NCI-H1092 treated with DMSO at 0.1 percent for 48 hours (cell line): ENCODE results near the gene CD244.
"Not testable (repeated sequence)": the region's sequence is repeated elsewhere in the genome, so short reads cannot be mapped to it uniquely, and the experiment has no call there.

Experiments used
- DNase-seq: peaks from one replicate; lab custom pipeline; 2025; lab: John Stamatoyannopoulos, UW

CD244 gene

DNA sequence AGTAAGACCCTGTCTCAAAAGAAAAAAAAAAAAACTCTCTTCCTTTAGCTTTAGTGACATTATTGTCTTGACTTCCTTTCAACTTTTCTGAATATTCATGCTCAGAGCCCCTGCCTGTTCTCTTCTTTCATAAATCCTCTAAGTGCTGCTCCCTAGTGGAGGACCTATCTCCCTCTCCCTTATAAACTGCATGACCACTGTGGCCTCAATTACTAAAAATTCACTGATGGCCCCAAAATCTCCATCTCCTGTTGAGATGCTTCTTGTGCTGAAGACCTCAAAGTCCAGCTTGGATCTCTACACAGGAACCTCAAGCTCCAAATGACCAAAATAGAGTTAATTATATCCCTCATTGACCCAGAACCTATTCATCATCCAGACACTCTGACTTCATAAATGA, 14.5 kb upstream of the CD244 start:
- DNase-seq: no peak

DNA sequence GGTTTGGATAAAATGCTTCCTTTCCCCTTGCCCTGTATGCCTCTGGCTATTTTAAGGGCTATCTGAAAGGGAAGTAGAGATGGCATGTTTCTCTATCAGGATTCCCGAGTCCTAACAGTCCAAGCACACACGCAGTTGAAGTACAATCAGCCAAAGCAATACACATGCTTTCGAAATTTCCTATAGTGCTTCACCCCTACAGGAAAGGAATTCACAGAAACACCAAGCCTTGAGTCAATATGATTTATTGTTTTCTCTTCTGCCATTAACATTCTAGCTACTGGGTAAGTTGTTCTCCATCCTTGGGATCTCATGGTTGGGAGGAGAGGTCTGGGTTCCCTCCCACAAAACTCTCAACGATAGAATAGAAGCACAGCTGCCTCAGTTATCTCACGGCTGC, 13.6 kb upstream of the CD244 start:
- DNase-seq: no peak

DNA sequence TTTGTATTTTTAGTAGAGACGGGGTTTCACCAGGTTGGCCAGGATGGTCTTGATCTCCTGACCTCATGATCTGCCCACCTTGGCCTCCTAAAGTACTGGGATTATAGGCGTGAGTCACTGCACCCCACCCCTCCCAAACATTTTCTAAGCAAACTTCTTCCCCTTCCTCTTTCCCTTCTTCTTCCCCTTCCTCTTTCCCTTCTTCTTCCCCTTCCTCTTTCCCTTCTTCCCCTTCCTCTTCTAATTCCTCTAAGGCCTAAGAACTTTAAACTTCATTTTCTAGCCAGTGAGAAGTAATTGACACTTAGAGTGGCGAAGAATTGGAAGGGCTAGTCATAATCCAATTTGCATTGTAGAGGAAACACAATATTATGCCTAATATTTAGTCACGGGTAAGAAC, 12.9 kb upstream of the CD244 start:
- DNase-seq: not testable (repeated sequence)

DNA sequence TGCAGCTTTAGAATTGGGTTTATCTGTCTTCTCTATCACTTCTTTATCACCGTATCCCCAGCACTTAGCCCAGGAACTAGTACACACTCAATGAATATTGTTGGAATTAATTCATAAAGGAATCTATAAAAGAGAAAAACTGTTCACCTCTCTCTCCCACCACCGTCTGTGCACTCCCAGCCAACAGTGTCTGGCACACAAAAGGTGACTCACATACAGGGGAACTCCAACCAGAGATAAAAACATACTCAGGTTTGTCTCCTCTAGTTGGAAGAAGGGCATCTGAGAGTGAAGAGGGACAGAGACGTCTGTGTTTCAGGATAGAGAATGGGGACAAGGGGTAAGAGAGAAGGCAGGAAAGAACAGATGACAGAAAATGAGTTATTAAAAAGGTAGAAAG, 12.2 kb upstream of the CD244 start:
- no peak for DNase-seq

DNA sequence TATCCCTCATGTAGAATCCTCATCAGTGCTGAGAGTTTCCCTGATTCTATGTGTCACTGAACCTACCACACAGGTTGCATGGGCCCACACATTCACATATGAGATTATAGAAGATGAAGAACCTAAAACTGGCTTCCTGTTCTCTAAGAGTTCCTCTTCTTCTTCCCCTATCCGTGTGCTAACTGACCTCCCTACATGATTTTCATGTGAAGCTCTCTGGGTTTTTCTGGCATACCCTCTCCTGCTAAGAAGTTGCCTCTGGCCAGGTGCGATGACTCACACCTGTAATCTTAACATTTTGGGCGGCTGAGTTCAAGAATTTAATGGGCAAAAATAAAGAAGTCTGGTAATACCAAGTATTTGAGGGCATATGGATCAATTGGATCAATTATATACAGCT, 5.5 kb upstream of the CD244 start:
- DNase-seq: no peak

DNA sequence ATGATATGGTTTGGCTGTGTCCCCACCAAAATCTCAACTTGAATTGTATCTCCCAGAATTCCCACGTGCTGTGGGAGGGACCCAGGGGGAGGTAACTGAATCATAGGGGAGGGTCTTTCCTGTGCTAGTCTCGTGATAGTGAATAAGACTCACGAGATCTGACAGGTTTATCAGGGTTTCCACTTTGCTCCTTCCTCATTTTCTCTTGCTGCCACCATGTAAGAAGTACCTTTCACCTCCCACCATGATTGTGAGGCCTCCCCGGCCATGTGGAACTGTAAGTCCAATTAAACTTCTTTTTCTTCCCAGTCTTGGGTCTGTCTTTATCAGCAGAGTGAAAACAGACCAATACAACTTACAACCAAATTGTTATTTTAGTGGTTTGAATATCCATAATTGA, 5.0 kb upstream of the CD244 start:
- not testable (repeated sequence) for DNase-seq

DNA sequence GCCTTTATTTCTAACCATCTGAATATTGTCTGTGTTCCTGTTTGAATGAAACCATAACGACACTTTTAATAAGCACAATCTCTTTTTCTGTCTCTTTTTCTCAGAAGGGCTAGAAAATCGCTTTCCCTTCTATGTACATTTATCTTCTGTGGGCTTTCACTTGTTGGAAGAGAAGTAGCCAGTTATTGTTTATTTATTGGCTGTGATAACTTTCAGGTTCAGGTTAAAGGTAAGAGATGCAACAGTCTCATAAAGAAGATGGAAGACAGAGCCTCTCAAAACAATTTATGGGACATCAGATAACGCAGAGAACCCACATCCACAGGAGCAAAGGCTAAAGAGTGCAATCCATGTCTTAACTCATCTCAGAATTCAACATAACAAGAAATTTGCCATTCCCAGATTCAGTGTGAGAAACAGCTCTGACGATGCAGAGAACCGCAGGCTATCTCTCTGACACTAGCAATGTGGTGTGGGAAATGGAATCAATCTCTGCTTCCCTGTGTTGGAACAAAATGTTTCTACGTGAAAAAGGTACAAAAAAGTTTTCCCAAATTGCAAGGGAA, 4.1 kb upstream of the CD244 start:
- DNase-seq: no peak

DNA sequence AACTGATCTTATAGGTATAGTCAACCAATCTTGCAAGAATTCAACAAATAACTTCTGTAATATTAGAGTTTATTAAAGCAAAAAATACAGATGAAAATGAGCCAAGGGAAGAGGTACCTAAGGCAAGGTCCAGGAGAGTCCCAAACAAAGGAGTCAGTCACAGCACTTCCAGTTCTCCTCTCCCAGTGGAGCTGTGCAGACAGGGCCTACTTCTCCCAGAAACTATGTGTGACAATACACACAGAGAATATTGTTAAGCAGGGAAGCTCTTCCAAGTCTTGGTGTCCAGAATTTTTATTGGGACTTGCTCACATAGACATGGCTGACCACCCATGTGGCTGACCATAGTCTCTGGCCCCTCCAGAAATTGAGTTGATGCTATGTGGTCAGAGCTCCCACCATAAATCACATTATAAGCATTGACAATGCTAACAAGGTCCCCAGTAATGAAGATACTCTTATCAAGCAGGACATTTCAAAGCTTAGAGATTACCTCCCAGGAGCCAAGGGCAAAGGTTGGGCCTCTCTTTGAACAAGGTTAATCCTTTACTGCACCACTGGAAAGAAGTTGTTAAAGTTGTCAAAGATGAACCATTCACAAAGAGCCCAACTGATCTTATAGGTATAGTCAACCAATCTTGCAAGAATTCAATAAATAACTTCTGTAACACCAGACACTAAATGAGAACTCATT, 3.5 kb upstream of the CD244 start:
- DNase-seq: no peak

DNA sequence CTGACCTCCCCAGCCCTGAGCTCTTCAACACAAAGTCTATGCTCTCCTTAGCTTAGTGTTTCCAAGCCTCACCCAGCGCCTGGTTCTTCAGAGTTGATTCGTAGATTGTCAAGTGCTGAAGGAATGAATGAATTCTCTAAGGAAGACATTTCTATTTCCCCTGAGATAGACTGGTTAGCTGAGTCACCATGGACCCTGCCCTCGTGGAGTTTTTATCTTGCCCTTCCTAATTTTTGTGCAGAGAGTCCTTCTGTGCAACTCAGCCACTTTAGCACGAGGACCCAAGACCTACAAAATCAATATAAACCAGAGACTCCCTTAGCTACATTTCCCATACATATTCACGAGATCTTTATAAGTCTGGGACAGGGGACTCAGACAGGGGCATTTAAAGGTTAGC, 2.6 kb upstream of the CD244 start:
- DNase-seq: no peak

DNA sequence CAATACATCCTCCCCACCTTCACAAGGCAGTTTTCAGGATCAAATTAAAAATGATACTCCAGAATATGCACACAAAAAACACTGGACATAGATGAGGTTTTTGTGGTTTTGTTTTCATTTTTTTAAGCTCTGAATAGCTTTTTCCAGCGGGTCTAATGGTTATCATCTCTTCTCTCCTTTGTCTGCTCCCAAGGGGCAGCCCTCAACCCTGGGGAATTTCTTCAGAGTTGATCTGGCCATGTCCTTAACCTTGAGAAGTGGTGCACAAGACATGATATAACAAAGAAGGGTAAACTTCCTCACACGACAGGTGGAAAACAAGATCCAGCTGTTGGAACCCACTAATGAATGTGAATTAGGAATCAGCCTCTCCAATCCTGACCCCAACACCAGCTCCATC, 1.5 kb upstream of the CD244 start:
- DNase-seq: no peak

DNA sequence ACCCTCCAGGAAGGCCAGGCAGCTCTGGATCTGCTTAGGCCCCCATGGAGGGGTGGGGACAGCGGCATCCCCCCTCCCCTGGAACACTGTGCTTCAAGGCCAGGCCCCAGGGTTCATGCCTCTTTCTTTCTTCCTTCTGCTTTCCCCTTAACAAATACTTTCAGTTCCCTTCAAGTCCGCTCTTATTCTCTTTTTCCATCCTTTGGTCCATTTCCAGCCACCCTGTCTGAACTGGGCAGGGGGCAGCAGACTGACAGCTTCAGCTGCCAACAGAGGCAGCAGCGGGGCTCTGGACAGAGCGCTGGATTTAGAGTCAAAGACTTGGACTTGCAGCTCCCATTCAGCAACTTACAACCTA, 1.1 kb upstream of the CD244 start:
- no peak for DNase-seq

DNA sequence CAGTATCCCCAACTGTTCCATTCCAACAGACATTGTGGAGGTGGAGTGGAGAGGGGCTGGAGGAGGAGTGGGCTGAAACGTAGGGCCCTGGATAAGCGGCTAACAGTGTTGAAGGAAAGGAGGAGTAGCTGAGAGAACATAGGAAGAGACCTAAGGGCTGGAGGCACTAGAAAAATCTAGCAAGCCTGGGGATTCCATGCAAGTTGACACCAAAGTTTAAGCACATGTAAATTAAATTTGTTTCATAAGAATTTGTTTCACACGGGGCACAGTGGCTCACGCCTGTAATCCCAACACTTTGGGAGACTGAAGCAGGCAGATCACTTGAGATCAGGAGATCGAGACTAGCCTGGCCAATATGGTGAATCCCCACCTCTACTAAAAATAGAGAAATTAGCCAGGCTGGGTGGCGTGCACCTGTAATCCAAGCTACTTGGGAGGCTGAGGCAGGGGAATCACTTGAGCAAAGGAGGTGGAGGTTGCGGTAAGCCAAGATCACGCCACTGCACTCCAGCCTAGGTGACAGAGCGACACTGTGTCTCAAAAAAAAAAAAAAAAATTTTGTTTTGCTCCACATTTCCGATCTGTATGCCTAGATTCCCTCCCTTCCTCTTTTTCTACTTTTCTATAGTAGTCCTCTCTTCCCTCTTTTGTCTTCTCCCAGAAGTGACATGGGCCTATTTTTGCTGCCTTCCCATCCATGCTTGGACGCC, 530 bp upstream of the CD244 start:
- DNase-seq: no peak

DNA sequence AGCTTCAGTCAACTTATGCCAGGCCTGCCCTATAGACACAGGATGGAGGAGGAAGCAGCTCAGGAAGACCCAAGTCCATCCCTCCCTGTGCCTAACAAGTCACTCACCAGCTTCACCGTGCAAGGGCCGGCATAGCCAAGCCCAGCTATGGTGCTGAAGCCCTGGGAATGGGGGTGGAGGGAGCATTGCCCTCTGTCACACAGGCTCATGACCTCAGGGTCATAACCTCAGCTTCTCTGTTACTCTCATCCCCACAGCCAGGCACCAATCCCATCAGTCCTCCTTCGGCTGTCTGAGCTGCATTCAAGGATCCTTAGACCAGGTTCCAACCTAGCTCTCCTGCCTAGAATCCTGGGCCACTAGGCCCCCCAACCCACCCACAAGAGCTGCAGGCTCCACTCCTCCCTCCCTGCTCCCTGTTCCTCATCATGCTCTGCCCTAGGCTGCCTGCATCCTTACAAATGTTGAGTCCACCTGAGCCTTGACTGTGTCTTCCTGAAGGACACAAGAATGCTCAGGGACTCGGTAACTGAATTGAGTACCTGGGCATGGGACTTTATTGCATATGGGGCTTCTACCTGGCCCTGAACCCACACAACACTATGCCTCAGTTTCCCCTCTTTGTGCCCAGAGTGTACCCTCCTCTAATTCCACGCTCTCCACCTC, 1.7 kb downstream of the CD244 start:
- no peak for DNase-seq

DNA sequence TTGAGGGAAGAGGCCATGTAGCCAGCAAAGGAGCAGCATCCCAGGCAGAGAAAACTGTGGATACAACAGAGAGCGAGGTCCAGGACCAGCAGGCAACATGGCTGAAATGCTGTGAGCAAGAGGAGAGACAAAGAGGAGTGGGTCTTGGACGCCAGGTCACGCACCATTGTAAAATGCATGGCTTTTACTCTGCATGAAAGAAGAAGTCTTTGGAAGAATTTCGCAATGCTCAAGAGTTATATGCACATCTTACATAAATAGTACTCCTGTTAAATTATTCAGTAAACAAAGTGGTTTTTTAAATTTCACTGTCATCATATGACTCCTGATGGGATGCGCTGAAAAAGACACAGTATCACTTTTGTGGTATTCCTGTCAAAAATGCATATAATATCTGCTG, 3.5 kb downstream of the CD244 start:
- DNase-seq: no peak

DNA sequence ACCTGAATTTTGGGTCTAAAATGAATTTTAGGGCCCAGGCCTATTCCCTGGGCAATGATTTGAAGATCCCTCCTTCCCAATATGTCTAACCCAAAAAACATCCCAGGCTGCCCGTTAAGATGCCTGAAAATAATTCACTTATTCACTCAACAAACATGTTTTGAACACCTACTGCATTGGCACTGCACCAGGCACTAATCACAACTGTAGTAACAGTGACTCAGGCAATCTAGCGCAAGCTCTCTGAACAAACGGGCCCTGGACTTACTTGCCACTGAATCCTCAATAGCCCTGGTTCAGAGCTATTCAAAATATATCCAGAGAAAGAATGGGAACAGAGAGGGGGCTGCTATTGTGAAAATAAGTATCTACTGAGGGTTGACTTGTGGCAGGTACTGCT, 4.2 kb downstream of the CD244 start:
- no peak for DNase-seq

DNA sequence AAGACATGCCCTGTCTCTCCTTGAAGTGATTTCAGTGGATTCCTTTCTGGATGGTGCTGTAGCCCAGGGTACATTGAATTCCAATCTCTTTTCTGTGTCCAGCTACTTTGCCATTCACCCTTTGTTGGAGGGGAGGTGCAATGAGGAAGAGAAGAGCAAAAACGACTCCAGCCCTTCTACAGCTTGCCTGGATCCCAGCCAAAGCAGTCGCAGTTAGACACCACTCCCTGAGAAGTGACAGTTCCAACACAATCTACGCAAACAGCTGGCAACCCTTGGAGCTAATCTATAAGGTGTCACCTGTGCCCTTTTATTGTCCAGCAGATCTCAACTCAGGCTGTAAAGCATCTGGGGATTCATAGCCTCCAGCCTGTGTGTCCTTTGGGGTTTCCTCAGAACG, 4.6 kb downstream of the CD244 start:
- DNase-seq: no peak

DNA sequence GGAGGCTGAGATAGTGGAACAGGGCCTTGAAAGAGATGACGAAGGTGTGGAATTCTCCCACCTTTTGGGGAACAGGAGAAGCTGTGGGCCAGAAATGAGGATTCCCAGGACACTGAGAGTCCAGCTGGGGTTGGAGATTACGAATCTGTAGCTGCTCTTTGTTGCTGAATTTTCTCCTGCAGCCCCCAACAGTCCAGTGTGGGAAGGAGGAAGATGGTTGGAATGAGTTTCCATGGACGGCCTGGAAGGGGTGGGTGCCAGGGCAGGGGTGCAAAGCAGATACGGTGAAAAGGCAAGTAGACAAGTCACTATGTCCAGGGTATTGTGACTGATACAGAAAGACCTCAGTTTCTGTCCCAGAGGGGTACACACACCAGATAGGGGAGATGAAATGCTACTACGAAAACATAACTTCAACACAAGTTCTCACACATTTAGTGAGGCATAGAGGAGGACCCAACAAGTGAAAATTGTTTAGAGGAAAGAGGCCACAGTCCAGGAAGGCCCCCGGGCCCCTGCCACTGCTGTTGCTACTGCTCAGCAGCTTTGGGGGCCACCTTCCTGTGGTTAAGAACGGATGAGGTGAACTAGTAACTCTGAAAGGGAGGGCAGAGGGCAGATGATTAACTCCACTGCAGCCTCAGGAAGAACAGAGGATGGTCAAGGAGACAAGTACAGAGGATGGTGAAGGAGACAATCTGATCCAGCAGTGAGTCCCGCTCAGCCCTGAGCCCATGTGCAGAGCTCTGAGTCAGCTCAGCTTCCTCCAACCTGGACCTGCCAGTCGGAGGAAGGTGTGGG, 7.3 kb downstream of the CD244 start:
- DNase-seq: no peak

DNA sequence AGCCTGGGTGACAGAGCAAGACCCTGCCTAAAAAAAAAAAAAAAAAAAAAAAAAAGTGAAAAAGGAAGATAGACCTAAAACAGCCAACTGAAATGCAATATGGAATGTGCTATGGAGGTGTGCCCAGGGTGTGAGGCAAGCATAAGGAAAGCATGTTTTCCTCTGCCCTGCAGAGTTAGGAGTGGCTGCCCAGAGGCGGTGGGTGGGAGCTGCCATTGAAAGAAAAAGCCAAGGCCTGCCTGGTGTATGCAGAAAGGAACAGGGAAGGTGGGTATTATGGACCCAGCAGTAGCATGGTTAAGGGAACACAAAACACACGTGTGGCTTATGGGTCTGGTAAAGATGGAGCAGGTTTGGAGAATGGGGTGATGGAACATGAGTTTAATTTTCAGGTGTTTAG, 8.9 kb downstream of the CD244 start:
- DNase-seq: no peak

DNA sequence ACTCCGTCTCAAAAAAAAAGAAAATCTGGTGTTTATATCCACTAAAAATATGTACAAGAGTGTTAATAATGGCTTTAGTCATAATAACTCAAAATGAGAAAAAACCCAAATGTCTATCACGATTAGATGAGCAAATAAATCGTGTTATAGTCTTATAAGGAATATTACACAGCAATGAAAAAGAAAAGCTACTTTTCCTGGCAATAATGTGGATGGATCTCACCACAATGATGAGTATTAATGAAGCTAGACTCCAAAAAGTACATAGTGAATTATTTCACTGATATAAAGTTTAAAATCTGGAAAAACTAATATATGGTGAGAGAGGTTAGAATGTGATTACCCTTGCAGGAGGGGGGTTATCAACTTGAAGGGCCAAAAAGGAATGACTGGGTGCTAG, 9.7 kb downstream of the CD244 start:
- no peak for DNase-seq

DNA sequence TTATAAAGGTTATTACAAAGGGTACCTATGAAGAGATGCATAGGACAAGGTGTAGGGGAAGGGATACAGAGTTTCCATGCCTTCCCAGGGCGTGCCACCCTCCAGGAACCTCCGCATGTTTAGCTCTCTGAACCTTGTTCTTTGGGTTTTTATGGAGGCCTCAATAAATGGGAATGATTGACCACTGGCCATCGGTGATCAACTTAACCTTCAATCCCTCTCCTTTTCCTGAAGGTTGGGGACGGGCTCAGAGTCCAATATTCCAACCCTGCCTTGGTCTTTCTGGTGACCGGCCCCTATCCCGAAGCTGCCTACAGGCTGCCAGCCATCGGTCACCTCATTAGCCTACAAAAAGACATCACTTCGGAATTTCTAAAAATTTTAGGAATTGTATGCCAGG, 11.7 kb downstream of the CD244 start:
- no peak for DNase-seq

DNA sequence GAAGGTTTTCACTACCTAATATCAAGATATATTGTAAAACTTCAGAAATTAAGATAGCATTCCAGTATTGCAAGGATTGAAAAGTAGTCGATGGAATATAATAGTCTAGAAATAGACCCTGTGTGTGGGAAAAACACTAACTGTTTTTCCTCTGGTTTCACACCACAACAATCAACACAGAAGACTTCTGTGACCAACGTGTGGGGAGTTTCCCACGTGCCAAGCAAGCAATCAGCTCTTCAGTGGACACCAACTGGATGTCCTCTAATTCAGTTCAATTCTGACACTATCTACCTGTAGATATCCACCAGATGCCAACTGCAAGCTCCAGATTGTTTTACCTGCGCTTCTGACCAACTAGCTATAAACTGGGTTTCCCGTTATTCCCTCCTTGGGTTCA, 12.1 kb downstream of the CD244 start:
- DNase-seq: no peak

DNA sequence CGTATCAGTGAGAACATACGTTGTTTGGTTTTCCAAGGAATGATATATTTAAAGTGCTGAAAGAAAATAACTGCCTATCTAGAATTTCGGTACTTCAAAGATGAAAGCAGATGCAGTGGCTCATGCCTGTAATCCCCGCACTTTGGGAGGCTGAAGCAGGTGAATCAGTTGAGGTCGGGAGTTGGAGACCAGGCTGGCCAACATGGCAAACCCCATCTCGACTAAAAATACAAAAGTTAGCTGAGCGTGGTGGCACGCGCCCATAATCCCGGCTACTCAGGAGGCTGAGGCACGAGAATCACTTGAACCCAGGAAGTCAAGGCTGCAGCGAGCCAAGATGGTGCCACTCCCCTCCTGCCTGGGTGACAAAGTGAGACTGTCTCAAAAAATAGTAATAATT, 16.4 kb downstream of the CD244 start:
- no peak for DNase-seq
